GM23248 (cell line): ENCODE results near the gene CHADL.

ENCODE experiments used
- EZH2 ChIP-seq: fragments of 200-600 bp; sonication (generic); IDR thresholded peaks from 2 replicates; pipeline ENCODE4 v1.6.1; 2018; ENCODE audit warnings: antibody characterized with exemption, mild to moderate bottlenecking; ENCODE audit not compliant: insufficient read depth, poor library complexity, severe bottlenecking
- EZH2phosphoT487 ChIP-seq: fragments of 200-600 bp; sonication (generic); IDR thresholded peaks from 2 replicates; pipeline ENCODE4 v1.6.1; 2018; ENCODE audit warnings: antibody characterized with exemption, moderate library complexity, mild to moderate bottlenecking, low read depth; ENCODE audit not compliant: insufficient read depth

- TF ChIP-seq EZH2 (no peak), EZH2phosphoT487 (no peak)
Measured at GRCh38 chr22:41248314-41248713, 7.6 kb upstream of the CHADL start.
